KG1 (cell line): ENCODE results near the gene ANKRD55.
A peak's percentile ranks its signal among the peaks of the same experiment; 100 is the strongest.
"Not testable (repeated sequence)": the region's sequence is repeated elsewhere in the genome, so short reads cannot be mapped to it uniquely, and the experiment has no call there.

Experiments used
- DNase-seq: peaks from one replicate; lab custom pipeline; 2025; lab: John Stamatoyannopoulos, UW

ANKRD55 gene

DNA sequence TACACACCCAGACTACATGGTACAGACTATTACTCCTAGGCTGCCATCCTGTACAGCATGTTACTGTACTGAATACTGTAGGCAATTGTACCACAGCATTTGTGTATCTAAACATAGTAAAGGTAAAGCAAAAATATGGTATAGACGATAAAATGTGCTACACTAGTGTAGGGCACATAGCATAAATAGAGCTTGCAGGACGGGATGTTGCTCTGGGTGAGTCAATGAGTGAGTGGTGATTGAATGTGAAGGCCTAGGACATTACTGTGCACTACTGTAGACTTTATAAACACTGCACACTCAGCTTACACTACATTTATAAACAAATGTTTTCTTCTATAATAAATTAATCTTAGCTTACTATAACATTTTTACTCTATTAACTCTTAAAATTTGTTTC lies 25.6 kb downstream of the ANKRD55 start:
- DNase-seq: no peak

DNA sequence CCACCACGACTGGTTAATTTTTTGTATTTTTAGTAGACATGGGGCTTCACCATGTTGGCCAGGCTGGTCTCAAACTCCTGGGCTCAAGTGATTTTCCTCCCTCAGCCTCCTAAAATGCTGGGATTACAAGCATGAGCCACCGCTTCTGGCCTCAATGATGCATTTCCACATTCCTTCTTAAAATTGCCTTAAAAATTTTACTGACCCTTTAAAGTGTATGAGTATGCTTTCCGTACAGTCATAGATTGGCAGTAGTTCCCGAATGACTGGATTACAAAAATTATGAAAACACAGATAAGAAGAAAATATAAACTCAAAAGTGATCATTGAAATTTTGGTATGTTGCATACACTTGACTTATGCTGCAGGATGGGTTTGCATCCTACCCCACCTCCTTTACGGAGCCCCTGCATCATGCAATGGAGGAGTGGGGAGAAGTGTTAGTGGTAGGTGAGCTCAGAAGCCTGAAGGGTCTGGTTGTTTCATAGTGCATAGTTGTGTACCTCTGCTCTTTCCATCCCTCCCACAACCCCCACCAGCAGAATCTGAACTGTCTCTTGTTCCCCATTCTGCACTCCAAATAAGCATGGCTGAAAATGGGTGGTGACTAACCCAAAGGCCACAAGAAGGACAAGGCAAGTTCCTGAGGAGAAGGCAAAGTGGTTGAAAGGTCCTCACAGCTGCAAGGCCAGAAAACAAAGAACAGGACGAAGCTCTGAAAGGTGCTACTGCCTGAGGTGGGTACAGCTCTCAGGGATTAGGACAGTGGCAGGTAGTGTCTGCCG lies 26.8 kb downstream of the ANKRD55 start:
- no peak for DNase-seq

DNA sequence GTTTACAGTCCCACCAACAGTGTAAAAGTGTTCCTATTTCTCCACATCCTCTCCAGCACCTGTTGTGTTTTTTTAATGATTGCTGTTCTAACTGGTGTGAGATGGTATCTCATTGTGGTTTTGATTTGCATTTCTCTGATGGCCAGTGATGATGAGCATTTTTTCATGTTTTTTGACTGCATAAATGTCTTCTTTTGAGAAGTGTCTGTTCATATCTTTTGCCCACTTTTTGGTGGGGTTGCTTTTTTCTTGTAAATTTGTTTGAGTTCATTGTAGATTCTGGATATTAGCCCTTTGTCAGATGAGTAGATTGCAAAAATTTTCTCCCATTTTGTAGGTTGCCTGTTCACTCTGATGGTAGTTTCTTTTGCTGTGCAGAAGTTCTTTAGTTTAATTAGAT lies 29.2 kb downstream of the ANKRD55 start:
- DNase-seq: not testable (repeated sequence)

DNA sequence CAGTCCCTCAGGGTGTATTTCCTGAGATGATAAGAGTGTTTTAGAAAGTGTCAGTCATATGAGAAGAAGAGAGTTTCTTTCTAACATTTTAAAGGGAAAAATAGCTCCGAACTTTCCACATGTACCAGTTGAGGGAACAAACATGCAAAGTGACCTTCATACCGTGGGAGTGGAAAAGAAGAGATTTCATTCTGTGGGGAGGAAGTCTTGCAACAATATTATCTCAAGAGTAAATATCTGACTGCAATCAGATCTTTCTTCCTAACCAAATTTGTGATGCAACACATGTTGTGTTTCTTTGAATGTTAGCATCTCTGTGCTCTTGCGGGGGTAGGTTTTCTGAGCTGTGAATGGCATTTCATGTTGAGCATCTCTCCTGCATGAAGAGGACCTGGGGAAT lies 30.6 kb downstream of the ANKRD55 start:
- DNase-seq: no peak

DNA sequence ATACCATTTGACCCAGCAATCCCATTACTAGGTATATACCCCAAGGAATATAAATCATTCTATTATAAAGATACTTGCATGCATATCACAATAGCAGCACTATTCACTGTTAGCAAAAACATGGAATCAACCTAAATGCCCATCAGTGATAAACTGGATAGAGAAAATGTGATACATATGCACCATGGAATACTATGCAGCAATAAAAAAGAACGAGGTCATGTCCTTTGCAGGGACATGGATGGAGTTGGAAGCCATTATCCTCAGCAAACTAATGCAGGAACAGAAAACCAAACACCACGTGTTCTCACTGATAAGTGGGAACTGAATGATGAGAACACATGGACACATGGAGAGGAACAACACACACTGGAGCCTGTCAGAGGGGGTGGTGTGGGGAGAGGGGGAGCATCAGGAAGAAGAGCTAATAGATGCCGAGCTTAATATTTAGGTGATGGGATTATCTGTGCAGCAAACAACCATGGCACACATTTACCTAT lies 31.3 kb downstream of the ANKRD55 start:
- not testable (repeated sequence) for DNase-seq

DNA sequence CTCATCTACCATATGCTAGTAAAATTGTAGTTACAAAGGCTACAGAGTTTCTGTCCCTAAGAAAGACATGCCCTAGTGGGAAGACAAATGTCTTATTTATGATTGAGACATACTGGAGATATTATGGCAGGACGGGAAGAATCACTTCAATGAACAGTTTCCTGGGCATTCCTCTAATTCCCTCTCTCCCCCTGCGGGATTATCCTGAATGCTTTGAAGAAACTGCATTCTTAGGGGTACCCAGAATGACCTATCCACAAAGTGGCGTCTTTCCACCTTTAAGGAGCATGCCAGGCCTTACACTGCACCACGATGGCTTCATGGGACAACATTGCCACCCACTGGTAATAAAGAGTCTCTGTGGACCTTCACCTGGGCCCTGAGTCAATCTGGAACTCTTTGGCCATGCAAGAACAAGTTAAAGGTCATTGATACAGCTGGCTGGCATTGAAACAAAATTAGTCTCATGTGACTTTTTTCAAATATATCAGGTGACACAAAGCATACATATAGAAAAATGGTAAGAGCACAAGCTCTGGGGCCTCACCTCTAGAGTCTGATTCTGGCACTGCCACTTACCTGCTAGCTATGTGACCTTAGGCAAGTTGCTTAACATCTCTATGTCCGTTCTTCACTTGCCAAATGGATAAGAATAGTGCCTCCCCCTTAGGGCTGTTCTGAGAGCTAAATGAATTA lies 32.0 kb downstream of the ANKRD55 start:
- peak; percentile 32 for DNase-seq

DNA sequence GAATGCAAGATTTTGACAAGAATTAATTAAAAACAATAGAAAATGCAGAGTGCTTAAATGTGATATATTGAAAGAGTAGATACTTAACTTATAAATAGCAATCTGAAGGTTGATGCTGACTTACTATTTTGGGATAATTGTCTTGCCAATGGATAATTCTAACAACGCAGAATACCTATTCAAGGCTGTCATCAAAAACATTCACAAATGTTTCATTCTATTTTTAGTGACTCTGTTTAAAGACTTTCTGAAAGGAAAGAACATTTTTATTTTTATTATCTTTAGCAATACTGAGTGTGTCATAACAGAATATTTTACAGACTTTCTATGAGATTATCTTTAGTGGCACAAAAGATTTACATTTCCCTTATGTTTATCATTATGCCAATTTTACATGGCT lies 38.1 kb downstream of the ANKRD55 start:
- DNase-seq: no peak

DNA sequence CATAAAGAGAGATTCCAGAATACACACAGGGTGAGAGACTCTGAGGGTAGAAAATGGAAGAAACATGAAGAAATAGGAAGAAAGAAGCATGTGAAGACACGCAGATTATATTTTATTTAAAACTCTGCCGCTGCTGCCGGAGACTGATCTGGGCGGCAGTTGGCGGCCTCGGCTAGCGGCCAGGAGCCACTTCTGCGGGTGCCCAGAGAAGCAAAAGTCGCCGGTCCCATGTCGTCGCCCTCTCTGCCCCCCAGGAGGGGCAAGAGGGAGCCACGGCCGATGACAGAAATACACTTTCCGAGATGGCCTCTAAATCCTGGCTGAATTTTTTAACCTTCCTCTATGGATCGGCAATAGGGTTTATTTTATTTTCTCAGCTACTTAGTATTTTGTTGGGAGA lies 40.9 kb downstream of the ANKRD55 start:
- DNase-seq: no peak

DNA sequence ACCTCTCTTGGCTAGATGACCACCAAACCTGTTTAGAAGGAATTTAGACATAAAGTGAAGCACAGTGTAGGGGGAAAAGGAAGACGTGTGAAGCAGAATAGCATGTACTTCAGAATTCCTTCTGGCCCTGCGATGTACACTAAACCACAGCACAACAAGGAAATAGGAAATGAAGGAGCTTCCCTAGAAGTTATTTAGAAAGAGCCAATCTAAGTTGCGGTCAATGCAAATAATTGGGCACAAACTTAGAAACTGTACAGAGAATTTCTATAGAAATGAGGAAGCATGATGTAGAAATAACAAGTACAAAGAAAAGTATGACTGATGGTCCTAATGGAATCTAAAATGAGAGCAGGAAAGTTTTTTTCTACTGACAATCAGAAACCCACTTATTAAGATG lies 41.5 kb downstream of the ANKRD55 start:
- no peak for DNase-seq

DNA sequence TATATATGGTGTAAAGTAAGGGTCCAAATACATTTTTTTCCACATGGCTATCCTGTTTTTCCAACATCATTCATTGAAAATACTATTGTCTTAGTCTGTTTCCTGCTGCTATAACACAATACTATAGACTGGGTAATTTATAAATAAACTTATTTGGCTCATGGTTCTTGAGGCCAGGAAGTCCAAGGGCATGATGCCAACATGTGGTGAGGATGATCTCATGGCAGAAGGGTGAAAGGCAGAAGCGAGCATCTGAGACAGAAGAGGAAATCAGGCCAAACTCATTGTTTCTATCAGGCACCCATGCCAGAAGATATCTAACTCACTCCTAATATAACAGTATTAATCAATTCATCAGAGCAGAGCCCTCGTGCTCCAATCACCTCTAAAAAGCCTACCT lies 42.6 kb downstream of the ANKRD55 start:
- DNase-seq: peak; percentile 36

DNA sequence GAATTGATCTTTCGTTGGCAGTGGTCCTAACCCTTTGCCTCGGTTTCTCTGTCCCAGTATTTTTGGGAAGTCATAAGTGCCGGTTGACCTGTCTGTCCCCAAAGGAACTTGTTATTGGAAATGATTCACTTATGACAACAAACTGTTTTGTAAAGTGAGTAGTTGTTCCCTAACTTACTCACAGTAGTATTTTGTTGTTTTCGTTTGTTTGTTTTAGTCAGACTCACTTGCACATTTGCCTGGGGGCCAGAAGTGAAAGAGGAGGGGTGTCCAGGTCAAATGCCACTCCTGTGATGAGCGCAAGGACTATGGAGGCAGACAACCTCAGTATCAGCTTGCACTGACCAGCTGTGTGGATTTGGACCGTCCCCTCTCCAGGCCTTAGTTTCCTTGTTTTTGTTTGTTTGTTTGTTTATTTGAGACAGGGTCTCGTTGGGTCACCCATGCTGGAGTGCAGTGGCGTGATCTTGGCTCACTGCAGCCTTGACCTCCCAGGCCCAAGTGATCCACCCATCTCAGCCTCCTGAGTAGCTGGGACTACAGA lies 47.3 kb downstream of the ANKRD55 start:
- no peak for DNase-seq

DNA sequence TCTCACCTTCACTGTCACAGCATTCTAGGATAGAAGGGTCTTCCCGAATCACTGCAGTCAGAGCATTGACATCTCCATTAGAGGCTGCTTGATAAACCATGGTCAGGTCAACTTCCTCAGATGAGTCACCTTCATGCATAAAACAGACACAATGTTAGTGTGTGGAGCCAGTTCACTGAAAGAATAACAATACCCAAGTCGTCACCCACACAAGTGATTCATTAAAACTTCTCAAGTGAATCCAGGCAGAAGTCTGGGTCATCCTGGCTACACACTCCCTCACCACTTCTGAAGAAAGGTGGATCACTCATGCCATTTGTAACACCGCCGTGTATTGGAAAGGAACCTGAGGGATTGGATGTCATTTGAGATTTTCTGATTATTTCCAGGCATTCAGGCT lies 49.6 kb downstream of the ANKRD55 start:
- DNase-seq: no peak

DNA sequence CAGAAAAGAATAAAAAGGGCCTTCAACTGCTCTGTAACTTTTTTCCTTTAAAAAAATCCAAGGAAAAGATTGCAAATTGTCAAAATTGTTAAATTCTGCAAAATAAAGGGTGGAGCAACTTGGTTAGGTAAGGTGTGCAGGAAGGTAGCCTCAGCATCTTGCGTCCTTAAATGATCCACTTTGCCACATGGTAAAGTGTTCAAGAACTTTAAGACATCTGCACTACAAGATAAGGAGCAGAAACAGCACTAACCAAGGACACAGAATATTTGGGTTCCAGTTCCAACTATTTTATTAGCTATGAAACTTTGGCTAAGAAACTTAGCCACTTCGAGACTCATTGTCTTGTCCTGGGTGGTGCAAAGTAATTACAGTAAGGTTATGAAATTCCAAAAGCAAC lies 53.7 kb downstream of the ANKRD55 start:
- DNase-seq: no peak

DNA sequence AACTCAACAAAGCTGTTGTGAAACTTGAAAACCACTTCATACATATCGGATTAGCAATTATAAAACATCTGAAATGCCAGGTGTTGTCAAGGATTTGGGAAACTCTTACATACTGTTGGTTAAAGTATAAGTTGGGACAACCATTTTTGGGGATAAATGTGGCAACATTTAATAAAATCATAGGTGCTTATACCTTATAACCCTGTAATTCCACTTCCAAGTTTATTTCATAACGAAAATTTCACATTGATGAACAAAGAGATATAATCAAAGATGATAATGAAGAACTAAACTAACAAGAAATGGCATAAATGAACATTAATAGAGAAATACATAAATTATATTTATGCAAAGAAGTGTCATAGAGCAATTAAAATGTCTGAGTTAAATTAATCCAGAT lies 54.3 kb downstream of the ANKRD55 start:
- DNase-seq: no peak

DNA sequence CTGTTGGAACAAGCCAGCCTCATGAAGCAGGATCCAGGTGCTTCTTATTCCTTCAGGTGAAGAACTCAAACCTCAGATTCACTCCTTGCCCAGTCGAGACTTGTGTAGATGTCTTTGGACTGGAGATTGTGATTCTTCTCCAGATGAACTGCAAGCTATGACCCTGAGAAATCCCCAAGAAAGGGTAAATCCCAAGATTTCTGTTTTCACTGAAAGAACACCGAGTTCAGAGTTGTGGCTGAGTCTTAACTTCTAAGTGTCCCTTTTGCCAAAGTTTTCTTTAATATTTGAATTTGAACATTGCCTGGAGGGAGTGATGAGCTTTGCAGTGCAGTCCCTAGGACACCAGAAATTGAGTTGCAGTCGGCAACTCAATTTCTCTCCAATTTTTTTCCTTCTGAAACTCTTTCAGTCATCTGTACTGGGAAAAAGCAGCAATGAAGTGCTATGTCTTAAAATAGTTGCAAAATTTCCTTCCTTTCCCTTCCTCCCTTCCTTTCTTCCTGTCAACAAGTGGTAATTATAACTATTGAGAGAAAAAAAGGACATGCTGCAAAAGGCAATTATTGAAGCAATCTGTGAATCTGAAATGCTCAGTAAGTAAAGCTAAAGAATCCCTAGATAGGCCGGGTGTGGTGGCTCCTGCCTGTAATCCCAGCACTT lies 56.1 kb downstream of the ANKRD55 start:
- DNase-seq: no peak

DNA sequence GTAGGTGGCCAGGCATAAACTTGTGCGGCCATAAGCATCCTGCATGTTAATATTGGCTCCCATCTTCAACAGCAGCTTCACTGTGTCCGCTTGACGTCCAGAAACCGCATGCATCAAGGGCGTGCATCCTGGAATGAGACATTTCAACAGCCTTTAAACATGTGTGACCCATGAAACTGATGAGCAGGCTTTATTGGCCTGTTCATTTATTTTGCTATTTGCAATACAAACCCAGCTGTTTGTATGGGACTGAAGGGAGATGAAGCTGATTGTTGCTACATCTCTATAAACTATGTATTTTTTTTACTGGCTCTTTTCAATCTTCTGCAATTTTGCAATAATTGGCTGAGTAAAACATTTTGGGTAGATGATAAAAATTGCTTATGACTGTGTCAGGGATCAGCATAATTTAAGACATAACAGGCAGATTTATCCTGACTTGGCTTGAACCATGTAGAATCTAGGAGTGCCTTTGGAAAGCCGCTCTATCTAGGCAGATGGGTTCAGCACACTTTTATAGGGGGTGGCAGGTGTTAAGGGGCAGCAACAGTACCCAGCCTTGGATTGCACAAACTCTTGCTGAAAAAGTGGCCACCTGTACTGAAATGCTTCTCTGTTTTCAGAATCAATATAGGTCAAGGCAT lies 56.9 kb downstream of the ANKRD55 start:
- DNase-seq: no peak

DNA sequence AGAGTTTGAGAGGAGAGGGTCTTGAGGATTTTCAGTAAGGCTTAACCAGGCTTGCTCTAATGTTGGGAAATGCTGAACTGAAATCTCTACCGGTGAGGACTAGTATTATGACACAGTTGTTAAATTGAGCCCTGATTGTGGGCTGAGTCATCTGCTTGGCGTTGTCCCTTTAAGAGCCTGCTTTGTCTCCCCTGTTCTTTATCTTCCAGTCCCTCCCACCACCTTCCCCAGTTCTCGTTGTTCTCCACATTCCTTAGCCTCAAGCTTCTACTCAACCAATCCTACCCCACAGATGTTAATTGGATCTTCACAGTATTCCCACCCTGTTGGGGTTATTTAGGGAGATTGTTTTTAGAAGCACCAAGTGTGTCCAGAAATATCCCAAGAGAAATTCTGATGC lies 57.6 kb downstream of the ANKRD55 start:
- DNase-seq: no peak

DNA sequence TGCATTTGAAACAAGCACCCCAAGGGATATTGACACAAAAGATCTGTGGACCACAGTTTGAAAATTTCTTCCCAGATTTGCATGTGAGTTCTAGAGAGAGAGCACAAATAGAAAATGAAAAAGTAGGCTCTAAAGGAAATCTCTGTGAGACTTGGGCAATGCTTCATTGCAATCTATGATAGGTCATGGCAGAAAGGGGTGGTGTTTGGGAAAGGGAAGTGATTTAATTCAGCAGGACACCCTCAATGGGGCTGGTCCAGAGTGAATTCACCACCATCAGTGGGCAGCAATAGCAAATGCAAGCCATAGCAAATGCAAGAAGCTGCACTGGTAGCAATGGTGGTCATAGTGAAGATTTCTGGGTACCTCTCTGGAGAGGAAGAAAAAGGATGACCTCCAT lies 58.1 kb downstream of the ANKRD55 start:
- no peak for DNase-seq

DNA sequence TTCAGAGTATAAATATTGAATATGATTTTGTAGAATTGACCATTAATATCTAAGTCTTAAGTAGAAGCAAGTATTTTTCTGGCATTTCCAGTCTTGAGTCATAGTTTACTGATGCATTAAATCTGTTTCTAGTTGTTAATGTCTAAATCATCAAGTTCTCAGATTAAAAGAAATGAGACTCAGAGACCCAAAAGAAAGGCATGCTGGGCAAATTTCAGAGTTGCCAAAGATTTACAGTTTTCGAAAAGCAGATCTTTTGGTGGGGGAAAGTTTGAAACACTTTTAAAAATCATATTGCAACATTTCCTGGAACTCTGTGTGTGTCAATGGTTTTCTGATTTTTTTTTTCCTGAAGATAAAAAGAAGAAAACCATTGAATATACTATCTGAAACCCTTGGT lies 60.9 kb downstream of the ANKRD55 start:
- no peak for DNase-seq

DNA sequence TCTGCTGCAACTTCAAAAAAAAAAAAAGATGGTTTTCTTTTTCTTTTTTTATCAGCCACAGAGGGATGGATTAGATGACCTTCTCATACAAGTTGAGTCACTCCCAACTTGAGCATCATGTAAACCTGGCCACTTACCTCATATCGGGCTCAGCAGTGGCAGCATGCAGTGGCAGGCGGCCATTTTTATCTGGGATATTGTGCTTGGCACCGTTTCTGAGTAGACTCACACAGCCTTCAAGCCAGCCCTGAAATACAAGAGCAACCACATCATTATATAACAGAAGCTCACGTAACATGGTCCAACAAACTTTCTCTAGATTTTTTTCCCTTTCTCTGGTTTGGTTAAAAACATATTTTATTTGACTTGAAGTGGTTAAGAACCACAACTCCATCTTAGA lies 62.6 kb downstream of the ANKRD55 start:
- no peak for DNase-seq

DNA sequence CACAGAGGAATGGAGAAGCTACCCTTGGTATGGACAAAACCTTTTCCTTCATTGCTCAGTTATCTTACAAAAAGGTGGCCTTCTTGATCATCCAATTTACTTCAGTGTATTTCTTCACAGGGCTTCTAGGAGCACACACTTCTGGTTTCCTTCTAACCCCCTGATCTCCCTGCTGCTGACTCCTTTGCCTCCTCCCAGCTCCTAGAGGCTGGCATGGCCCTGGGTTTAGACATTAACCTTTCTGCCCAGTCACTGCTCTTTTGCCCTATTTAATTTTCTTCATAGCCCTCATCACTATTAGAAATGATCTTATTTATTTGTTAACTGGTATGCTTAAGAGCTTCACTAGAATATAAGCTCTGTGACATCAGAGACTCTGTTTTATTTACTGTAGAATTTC lies 63.2 kb downstream of the ANKRD55 start:
- DNase-seq: no peak

DNA sequence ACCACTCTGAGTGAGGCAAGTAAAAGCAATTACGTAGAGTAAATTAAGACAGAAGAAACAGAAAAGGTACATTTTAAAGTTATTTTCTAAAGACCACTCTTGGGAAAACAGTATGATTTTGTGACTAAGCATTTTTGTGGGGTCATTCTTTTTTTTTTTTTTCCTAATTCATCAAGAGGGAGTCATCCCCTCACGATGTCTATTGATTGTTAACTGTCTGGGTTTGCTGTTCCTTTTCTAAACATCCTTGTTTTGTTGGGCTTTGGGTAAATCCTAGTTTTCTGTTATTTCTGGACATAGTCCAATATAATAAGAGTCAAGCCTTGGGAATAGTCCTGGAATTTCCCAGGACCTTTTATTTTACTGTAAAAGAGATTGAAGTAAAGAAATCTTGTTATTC lies 63.8 kb downstream of the ANKRD55 start:
- DNase-seq: no peak
